VCaP (cell line): ENCODE measurements around the gene MAB21L4.

Source experiments
- H3K27ac ChIP-seq: fragments of 450-650 bp; 2 replicates; pipeline ENCODE4 v1.5.1; 2017
- CTCF ChIP-seq: fragments of 450-650 bp; conservative IDR thresholded peaks from 2 replicates; pipeline ENCODE4 v1.5.1; 2017; ENCODE audit warnings: mild to moderate bottlenecking, moderate library complexity

Gene MAB21L4

GRCh38 chr2:240918258-240919091 lies 22.5 kb upstream of the MAB21L4 start:
- H3K27ac ChIP-seq: no peak overlapping the region
- TF ChIP-seq CTCF: no peak

GRCh38 chr2:240917684-240918257 lies 21.8 kb upstream of the MAB21L4 start:
- no peak for TF ChIP-seq CTCF
- no peak overlapping the region for H3K27ac ChIP-seq

- no peak overlapping the region for H3K27ac ChIP-seq
- no peak for TF ChIP-seq CTCF
Observed at GRCh38 chr2:240917009-240917683, 21.2 kb upstream of the MAB21L4 start.

GRCh38 chr2:240916571-240917008 lies 20.6 kb upstream of the MAB21L4 start:
- no peak for TF ChIP-seq CTCF
- no peak overlapping the region for H3K27ac ChIP-seq

GRCh38 chr2:240915526-240916341 lies 19.8 kb upstream of the MAB21L4 start:
- H3K27ac ChIP-seq: no peak overlapping the region
- no peak for TF ChIP-seq CTCF

- H3K27ac ChIP-seq: peak overlapping the region; percentile 76
Observed at GRCh38 chr2:240914645-240915525, 18.9 kb upstream of the MAB21L4 start.

More at GRCh38 chr2:240914645-240915525, 18.9 kb upstream of the MAB21L4 start:
- peak; percentile 3 for TF ChIP-seq CTCF
